Fibroblast of mammary gland (primary cell): ENCODE results near the gene EMP1.

ENCODE experiments used
- DNase-seq: peaks from one replicate; pipeline ENCODE4 v3.0.0-alpha.2; 2010; ENCODE audit warnings: low read depth
- H3K4me3 ChIP-seq: 2 replicates; pipeline ENCODE4 v1.5.1; 2011; ENCODE audit warnings: low read depth, mild to moderate bottlenecking, low read length, moderate library complexity; ENCODE audit not compliant: control insufficient read depth
- TF ChIP-seq, protein P1 (sequence below): conservative IDR thresholded peaks from 2 replicates; pipeline ENCODE4 v1.5.1; 2011; ENCODE audit warnings: low read depth, low read length, inconsistent platforms; ENCODE audit not compliant: control insufficient read depth, insufficient read depth

Gene EMP1

DNA sequence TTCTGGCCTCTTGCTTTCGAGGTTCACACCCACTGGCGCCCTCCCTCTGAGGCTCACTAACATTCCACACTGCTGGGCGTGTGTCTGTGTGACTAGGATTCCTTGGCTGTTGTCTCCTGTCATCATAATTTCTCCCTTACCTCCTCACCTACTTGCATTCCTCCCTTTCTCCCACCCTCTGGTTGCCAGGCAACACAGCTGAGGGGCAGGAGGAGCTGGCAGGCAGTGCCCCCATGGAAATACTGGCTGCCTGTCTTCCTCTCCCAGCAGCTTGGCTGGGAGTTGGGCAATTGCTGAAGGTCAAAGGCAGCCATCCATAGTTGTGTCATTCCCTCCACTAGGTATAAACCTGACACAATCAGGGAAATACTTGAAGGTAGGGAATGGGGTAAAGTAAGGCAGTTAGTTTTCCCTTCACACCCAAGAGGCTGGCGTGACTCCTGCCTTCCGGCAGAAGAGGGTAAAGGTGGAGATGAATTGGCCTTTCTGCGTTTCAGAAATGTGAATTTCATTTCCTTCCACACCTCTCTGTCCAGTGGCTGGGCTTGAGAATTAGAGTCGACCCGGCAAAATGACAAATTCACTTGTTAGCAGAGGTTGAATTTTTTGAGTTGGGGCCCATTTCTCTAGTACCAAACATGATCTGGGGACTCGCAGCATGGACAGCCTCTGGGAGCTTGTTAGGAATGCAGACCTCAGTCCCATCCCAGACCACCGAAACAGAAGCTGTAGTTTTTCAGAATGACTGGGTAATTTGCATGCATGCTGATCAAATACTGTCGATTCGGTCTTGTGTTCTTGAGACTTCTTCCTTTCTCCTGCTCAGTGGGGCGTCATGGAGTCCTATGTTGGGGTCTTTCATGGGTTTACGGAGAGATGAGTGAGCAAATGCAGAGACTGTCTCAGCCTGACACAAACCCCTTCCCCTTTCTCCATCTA is 24.3 kb upstream of the EMP1 start:
- DNase-seq, result peak; percentile 65
- peak overlapping the region; percentile 11 for H3K4me3 ChIP-seq
- TF ChIP-seq, protein P1, sequence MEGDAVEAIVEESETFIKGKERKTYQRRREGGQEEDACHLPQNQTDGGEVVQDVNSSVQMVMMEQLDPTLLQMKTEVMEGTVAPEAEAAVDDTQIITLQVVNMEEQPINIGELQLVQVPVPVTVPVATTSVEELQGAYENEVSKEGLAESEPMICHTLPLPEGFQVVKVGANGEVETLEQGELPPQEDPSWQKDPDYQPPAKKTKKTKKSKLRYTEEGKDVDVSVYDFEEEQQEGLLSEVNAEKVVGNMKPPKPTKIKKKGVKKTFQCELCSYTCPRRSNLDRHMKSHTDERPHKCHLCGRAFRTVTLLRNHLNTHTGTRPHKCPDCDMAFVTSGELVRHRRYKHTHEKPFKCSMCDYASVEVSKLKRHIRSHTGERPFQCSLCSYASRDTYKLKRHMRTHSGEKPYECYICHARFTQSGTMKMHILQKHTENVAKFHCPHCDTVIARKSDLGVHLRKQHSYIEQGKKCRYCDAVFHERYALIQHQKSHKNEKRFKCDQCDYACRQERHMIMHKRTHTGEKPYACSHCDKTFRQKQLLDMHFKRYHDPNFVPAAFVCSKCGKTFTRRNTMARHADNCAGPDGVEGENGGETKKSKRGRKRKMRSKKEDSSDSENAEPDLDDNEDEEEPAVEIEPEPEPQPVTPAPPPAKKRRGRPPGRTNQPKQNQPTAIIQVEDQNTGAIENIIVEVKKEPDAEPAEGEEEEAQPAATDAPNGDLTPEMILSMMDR, result no peak

DNA sequence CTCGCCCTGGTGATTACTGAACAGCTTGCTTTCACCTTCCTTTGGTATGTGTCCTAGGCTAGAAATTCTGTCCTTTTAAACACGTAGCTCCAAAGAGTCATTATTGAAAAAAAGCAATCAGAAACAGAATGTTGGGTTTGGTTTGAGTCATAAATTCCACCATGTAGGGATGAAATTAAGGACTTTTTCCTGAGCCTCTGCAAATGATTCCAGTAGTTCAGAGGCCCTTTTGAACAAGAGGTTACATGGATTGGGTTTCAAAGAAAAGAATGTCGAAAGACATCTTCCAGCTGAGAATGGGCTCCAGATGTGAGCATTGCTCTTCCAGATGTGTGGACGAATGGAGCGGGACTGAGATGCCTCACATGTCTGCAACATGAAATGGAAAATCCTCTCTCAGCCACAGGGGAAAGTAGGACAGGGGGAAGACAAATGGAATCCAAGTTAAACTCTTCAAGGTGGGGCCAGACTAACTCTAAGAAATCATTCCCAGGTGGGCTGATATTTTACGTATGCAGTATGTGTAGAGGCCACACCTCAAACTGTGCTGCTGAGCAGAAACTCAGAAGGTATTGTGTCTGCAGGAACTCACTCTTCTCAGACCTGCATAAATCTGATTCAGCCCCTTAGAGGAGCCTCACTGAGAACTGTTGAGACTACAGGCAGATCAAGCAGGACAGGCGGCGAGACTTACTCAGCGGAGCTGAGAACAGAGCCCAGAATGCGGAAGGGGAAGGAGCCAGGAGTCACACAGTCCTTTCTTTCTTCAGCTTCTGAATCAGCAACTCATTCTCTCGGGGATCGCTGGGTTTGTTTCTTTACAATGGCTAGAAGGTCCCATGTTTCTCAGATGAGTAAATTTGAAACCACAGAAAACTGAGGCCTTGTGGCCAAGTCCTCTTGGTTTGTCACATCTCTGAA is 23.3 kb upstream of the EMP1 start:
- peak; percentile 98 for DNase-seq

DNA sequence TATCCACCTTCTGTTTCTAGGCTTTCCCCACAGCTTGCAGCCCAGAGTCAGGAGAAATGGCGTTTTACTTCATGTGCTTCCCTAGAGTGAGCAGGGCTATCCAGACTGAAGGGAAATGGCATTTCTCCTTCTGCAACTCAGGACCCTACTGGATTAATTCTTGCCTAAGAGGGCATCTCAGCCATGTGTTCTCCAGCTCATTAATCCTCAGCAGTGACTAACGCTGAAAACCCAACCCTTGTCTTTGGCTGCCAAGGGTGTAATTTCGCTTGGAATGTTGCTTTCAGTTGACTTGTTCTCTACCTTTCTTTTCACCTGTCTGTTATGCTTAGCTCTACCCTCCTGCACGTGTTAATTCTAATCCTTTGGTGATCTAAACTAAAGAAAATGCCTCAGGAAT is 21.0 kb upstream of the EMP1 start:
- TF ChIP-seq, protein P1, result no peak
- H3K4me3 ChIP-seq, result no peak overlapping the region
- peak; percentile 81 for DNase-seq

More for the DNA sequence above, 23.3 kb upstream of the EMP1 start:
- TF ChIP-seq, protein P1, result no peak
- peak overlapping the region; percentile 11 for H3K4me3 ChIP-seq

DNA sequence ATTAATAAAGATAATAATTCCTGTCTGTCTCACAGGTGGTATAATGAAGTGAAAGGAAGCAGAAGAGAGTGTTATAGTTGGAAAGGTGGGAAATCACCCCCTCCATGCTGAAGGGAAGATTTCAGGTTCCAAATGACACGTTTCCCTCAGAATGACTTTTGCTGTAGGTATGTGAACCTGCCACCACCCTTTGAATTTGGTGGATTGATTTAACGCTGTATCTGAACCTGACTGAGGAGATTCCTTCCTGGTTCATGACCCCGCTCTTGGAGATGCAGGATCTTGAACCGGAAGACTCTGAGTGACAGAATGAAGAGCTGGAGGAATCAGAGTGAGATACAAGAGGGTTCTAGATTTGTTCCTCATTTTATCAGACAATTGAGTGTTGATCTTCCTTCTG is 20.3 kb upstream of the EMP1 start:
- H3K4me3 ChIP-seq, result no peak overlapping the region
- no peak for DNase-seq
- TF ChIP-seq, protein P1, result no peak

DNA sequence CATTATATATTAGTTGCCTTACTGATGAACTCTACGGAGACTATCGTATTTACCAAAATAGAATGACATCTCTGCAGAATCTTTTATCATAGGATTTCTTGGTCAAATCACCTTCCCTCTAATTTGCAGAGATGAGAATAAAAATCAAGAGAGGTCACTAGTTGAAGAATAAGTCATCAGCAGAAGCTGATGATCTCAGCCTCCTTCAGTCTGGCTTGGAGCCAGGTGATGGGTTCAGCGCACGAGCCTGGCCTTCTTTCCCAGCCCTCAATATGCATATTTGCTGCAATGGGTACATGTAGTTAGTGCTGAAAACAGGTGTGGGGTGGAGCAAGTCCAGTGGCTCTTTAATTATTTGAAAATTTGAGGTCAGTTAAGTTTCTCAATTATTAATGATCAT is 19.2 kb upstream of the EMP1 start:
- TF ChIP-seq, protein P1, result no peak
- peak; percentile 68 for DNase-seq
- no peak overlapping the region for H3K4me3 ChIP-seq

DNA sequence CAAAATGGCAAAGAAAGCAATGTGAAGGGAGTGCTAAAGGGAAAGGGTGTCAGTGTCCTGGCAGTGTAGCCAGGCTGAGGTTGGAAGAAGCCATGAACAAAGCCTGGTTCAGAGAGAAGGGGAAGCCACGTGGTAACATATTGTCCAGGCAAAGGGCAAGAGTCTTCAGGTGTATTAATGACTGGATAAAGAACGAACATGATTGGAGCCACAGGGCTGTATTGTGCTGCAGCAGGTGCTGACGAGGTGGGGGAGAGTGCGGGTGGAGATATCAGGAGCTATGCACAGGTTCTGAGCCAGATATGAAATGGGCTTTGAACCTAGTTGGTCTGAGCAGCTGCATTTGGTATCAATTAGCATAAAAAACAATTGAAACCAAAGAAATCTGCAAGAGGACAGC is 18.6 kb upstream of the EMP1 start:
- TF ChIP-seq, protein P1, result no peak
- DNase-seq, result no peak
- H3K4me3 ChIP-seq, result no peak overlapping the region
